Stimulated activated CD8-positive, alpha-beta memory T cell treated with anti-CD3 and anti-CD28 coated beads, Interleukin-4, amount 100 ng/mL, for 48 hours (primary cell): ENCODE results near the gene KDM7A.
A peak's percentile ranks its signal among the peaks of the same experiment; 100 is the strongest.

Experiments
- DNase-seq: peaks from one replicate; pipeline ENCODE4 v3.0.0-alpha.2; 2020

KDM7A gene

GRCh38 chr7:140081774-140082425 lies 94.9 kb downstream of the KDM7A start:
- DNase-seq = no peak

GRCh38 chr7:140080919-140081318 lies 95.9 kb downstream of the KDM7A start:
- no peak for DNase-seq

- no peak for DNase-seq
Observed at GRCh38 chr7:140079121-140079536, 97.7 kb downstream of the KDM7A start.

- no peak for DNase-seq
Observed at GRCh38 chr7:140078392-140078791, 98.4 kb downstream of the KDM7A start.

GRCh38 chr7:140074780-140075179 lies 102.0 kb downstream of the KDM7A start:
- DNase-seq = no peak

- DNase-seq = no peak
Observed at GRCh38 chr7:140070546-140070945, 106.2 kb downstream of the KDM7A start.

- DNase-seq = no peak
Observed at GRCh38 chr7:140069298-140069949, 107.4 kb downstream of the KDM7A start.

- no peak for DNase-seq
Observed at GRCh38 chr7:140068033-140068432, 108.8 kb downstream of the KDM7A start.

GRCh38 chr7:140067052-140067451 lies 109.7 kb downstream of the KDM7A start:
- DNase-seq = no peak

GRCh38 chr7:140062528-140063299 lies 114.1 kb downstream of the KDM7A start, which contains the start of gene PARP12:
Gene PARP12 (minus strand): TSS chr7:140062951. CDS start chr7:140062847, 104 bp downstream.
- DNase-seq = peak; percentile 89

- DNase-seq = peak; percentile 49
Observed at GRCh38 chr7:140062118-140062527, 114.7 kb downstream of the KDM7A start.

GRCh38 chr7:140061607-140061930 lies 115.2 kb downstream of the KDM7A start:
- no peak for DNase-seq

- no peak for DNase-seq
Observed at GRCh38 chr7:140060788-140061606, 115.8 kb downstream of the KDM7A start.

- DNase-seq = no peak
Observed at GRCh38 chr7:140060243-140060630, 116.5 kb downstream of the KDM7A start.

GRCh38 chr7:140059273-140060242 lies 117.2 kb downstream of the KDM7A start:
- peak; percentile 58 for DNase-seq

GRCh38 chr7:140058517-140058916 lies 118.3 kb downstream of the KDM7A start:
- DNase-seq = no peak

GRCh38 chr7:140057143-140057535 lies 119.6 kb downstream of the KDM7A start:
- DNase-seq = no peak

- DNase-seq = no peak
Observed at GRCh38 chr7:140056431-140057142, 120.2 kb downstream of the KDM7A start.

- no peak for DNase-seq
Observed at GRCh38 chr7:140055833-140056232, 121.0 kb downstream of the KDM7A start.

GRCh38 chr7:140054751-140055150 lies 122.0 kb downstream of the KDM7A start:
- DNase-seq = no peak
